ENCODE measurements around the gene FAM98C. TPM values are rescaled to one million over a fixed set of nuclear protein-coding genes. Genes with fewer than 3 reads are reported as not detected.

FAM98C gene
- total and polyA plus RNA-seq, 4 experiments from 2014 or later, result 18.2 to 53.8 (median 37.7) TPM

DNA sequence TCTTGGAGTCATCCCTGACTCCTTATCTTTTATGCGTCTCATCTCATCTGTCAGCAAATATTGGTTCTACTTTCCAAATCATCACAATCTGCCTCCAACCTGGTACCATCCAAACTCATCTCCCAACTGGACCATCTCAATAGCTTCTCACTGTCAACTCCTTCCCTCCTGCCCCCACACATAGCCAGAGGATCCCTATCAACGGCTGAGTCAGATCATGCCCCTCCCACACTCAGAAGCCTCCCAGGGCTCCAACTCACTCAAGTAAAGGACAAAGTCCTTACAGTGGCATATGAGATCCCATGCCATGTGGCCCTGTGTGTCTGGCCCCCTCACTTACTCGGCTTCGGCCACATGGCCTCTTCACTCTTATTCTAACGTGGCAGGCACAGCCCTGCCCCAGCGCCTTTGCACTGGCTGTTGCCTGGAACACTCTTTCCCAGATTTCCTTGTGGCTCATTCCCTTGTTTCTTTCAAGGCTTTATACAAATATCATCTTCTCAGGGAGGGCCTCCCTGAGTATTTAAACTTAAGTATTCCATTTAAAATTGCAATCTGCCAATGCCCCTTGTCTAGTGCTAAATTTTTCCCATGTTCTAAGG lies 10.1 kb upstream of the FAM98C start:
- Mint-ChIP-seq H3K4me1 (peaks cover 14 to 52% (median 32%) of the 10 kb centered on the region in 4 donors), H3K36me3 (peaks cover 0 to 4% of the 10 kb centered on the region in 2 donors), H3K27me3 (peaks cover 0 to 4% of the 10 kb centered on the region in 2 donors), H3K4me3 (peak overlapping the region in 1 of 8 donors; percentile 2), H3K9me3 (no peaks in the 10 kb centered on the region), H3K27ac (peak overlapping the region in 2 of 7 donors; percentile 17 to 43)
- Histone ChIP-seq H3K4me1 (ENCODE audit: insufficient read depth, low read length) (peaks cover 39% of the 10 kb centered on the region), H3K4me3 (ENCODE audit: low read length in 2 of 2) (no peak overlapping the region), H3K36me3 (ENCODE audit: insufficient read depth, low read length) (no peaks in the 10 kb centered on the region), H3K9me3 (ENCODE audit: control insufficient read depth in 1 of 2, low read length in 2 of 2) (no peaks in the 10 kb centered on the region), H3K27ac (ENCODE audit: low read depth, low read length) (no peak overlapping the region), H3K27me3 (ENCODE audit: insufficient read depth, low read length) (no peaks in the 10 kb centered on the region)
- intact Hi-C loops (cut with micrococcal nuclease), result no loop called here
- ChIA-PET CTCF (ENCODE audit: partially characterized antibody) (interaction anchor here (2.0 kb wide), 1 partner anchor 10 kb away, joined by 5 read pairs; the partner anchor contains the start of gene FAM98C), POLR2A (ENCODE audit: partially characterized antibody) (interaction anchor here (1.0 to 3.2 kb wide), 2 partner anchors 10 to 11 kb away, joined by 3 to 39 read pairs; partner anchors contain the start of gene FAM98C)
- no peak for DNase-seq

DNA sequence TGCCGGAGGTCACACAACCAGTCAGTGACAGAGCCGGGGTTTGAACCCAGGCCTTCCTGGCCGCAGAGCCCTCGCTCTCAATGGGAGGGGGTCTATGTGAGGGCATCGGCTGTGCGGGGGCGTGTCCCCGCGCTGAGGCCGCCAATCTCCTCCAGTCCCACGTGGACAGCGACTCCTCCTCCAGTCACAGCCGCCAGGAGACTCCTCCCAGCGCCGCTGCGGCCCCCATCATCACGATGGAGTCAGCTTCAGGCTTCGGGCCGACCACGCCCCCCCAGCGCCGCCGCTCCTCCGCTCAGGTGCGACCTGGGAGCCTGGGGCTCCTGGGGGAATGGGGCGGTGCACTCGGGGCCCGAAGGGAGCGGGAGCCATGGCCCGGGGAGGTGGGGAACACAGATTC lies 8.4 kb upstream of the FAM98C start:
- H3K4me3 ChIP-seq (ENCODE audit: low read length in 2 of 2), result peak overlapping the region; percentile 29 to 51
- Mint-ChIP-seq H3K36me3 (no peaks in the 10 kb centered on the region), H3K4me3 (peak overlapping the region; percentile 73 to 85 (median 80)), H3K27me3 (no peaks in the 10 kb centered on the region), H3K4me1 (peaks cover 8 to 42% (median 23%) of the 10 kb centered on the region in 4 donors), H3K9me3 (no peaks in the 10 kb centered on the region), H3K27ac (peak overlapping the region in 6 of 7 donors; percentile 32 to 89 (median 72))
- intact Hi-C loops (cut with micrococcal nuclease), result no loop called here
- no peaks in the 10 kb centered on the region for H3K27me3 ChIP-seq (ENCODE audit: insufficient read depth, low read length)
- ChIA-PET CTCF (ENCODE audit: partially characterized antibody) (interaction anchor here (1.9 to 2.2 kb wide), 2 partner anchors 9 to 20 kb away, joined by 4 to 14 read pairs; partner anchors contain the start of genes FAM98C and PSMD8), POLR2A (ENCODE audit: partially characterized antibody) (interaction anchor here (0.6 to 3.2 kb wide), 12 partner anchors 9 to 1013 kb away, joined by 3 to 39 read pairs (median 4); partner anchors contain the start of genes CATSPERG, FAM98C, MRPS12 and PSMD8)
- DNase-seq, result peak; percentile 53 to 78 (median 58)
- no peak overlapping the region for H3K27ac ChIP-seq (ENCODE audit: low read depth, low read length)
- peaks cover 24% of the 10 kb centered on the region for H3K4me1 ChIP-seq (ENCODE audit: insufficient read depth, low read length)
- no peaks in the 10 kb centered on the region for H3K9me3 ChIP-seq (ENCODE audit: control insufficient read depth in 1 of 2, low read length in 2 of 2)
- H3K36me3 ChIP-seq (ENCODE audit: insufficient read depth, low read length), result no peaks in the 10 kb centered on the region

DNA sequence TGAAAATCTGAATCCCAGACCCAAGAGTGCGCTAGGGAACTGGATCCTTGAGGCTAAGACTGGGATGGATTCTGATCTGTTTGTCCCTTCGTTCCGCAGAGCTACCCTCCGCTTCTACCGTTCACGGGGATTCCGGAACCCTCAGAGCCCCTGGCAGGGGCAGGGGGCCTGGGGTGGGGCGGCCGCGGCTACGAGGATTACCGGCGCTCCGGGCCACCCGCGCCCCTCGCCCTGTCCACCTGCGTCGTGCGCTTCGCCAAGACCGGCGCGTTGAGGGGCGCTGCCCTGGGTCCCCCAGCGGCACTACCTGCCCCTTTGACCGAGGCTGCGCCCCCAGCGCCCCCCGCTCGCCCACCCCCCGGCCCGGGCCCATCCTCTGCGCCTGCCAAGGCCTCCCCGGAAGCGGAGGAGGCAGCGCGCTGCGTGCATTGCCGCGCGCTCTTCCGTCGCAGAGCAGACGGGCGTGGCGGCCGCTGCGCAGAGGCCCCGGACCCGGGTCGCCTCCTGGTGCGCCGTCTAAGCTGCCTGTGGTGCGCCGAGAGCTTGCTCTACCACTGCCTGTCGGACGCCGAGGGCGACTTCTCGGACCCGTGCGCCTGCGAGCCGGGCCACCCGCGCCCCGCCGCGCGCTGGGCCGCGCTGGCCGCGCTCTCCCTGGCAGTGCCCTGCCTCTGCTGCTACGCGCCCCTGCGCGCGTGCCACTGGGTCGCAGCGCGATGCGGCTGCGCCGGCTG lies 7.3 kb upstream of the FAM98C start:
- intact Hi-C loops (cut with micrococcal nuclease), result no loop called here
- DNase-seq, result peak in 4 of 5 donors; percentile 48 to 63 (median 58)
- Histone ChIP-seq H3K27me3 (ENCODE audit: insufficient read depth, low read length) (no peaks in the 10 kb centered on the region), H3K4me1 (ENCODE audit: insufficient read depth, low read length) (peaks cover 24% of the 10 kb centered on the region), H3K4me3 (ENCODE audit: low read length in 2 of 2) (peak overlapping the region; percentile 29 to 51), H3K9me3 (ENCODE audit: control insufficient read depth in 1 of 2, low read length in 2 of 2) (no peaks in the 10 kb centered on the region), H3K36me3 (ENCODE audit: insufficient read depth, low read length) (no peaks in the 10 kb centered on the region), H3K27ac (ENCODE audit: low read depth, low read length) (peak overlapping the region; percentile 3)
- Mint-ChIP-seq H3K4me3 (peak overlapping the region; percentile 70 to 85 (median 80)), H3K9me3 (no peaks in the 10 kb centered on the region), H3K27me3 (no peaks in the 10 kb centered on the region), H3K4me1 (peaks cover 7 to 36% (median 21%) of the 10 kb centered on the region in 4 donors), H3K36me3 (no peaks in the 10 kb centered on the region), H3K27ac (peak overlapping the region; percentile 32 to 89 (median 81))
- CTCF ChIA-PET (ENCODE audit: partially characterized antibody), result interaction anchor here (1.9 to 2.2 kb wide), 2 partner anchors 8 to 21 kb away, joined by 4 to 14 read pairs; partner anchors contain the start of genes FAM98C and PSMD8
- POLR2A ChIA-PET (ENCODE audit: partially characterized antibody), result interaction anchor here (1.0 to 3.2 kb wide), 16 partner anchors 8 to 939 kb away, joined by 3 to 39 read pairs (median 5); partner anchors contain the start of genes ACTN4, EIF3K, FAM98C and GGN

DNA sequence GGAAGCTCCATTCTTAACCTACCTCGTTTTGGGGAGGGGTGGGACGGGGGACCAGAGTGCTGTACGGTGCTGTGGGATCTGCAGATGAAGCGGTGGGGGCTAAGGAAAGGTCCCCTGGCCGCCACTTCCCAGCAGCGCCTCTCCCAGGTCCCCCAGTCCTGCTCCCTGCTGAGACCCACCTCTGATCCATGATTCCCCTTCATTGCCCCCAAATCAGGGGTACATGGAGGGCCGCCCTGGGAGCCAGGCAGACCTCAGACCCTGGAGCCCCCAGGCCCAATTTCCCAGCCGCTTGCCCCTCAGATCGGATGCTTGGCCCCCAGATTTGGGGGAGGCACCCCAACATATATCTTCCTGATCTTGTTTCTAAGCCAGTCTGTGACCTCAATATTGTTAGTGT lies 3.8 kb upstream of the FAM98C start:
- H3K27me3 ChIP-seq (ENCODE audit: insufficient read depth, low read length), result no peaks in the 10 kb centered on the region
- H3K27ac ChIP-seq (ENCODE audit: low read depth, low read length), result no peak overlapping the region
- intact Hi-C loops (cut with micrococcal nuclease), result no loop called here
- peaks cover 27% of the 10 kb centered on the region for H3K4me1 ChIP-seq (ENCODE audit: insufficient read depth, low read length)
- no peak for DNase-seq
- POLR2A ChIA-PET (ENCODE audit: partially characterized antibody), result no interaction called here
- no peaks in the 10 kb centered on the region for H3K9me3 Mint-ChIP-seq
- no peak overlapping the region for H3K4me3 ChIP-seq (ENCODE audit: low read length in 2 of 2)
- CTCF ChIA-PET (ENCODE audit: partially characterized antibody), result no interaction called here
- no peaks in the 10 kb centered on the region for H3K9me3 ChIP-seq (ENCODE audit: control insufficient read depth in 1 of 2, low read length in 2 of 2)
- H3K36me3 Mint-ChIP-seq, result peaks cover 0 to 4% of the 10 kb centered on the region in 2 donors
- H3K27me3 Mint-ChIP-seq, result no peaks in the 10 kb centered on the region
- no peak overlapping the region for H3K4me3 Mint-ChIP-seq
- no peaks in the 10 kb centered on the region for H3K36me3 ChIP-seq (ENCODE audit: insufficient read depth, low read length)
- no peak overlapping the region for H3K27ac Mint-ChIP-seq
- H3K4me1 Mint-ChIP-seq, result peaks cover 12 to 37% (median 22%) of the 10 kb centered on the region in 4 donors

DNA sequence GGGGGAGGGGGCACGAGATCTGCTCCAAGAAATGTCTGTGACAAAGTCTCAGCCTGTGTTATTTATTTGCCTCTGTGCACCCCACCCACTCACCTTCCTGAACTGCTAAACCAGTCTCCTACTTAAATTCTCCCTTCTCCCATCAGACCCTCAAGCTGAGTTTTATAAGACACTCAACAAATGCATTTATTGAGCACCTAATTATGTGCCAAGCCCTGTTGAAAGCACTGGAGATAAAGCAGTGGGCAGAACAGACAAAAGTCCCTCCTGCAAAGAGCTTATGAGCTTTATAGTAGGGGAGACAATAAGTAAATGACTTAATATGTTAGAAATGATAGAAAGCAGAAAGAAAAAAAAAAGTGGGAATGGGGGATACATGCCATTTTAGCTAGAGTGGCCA lies 3.4 kb upstream of the FAM98C start:
- H3K4me3 ChIP-seq (ENCODE audit: low read length in 2 of 2), result no peak overlapping the region
- no peak overlapping the region for H3K27ac ChIP-seq (ENCODE audit: low read depth, low read length)
- no peaks in the 10 kb centered on the region for H3K27me3 ChIP-seq (ENCODE audit: insufficient read depth, low read length)
- ChIA-PET CTCF (ENCODE audit: partially characterized antibody) (interaction anchor here (1.5 kb wide), 1 partner anchor 531 kb away, joined by 8 read pairs; the partner anchor contains the start of genes MRPS12 and SARS2), POLR2A (ENCODE audit: partially characterized antibody) (interaction anchor here (0.6 to 1.3 kb wide), 2 partner anchors 12 to 370 kb away, joined by 3 to 5 read pairs; partner anchors contain the start of gene GGN)
- intact Hi-C loops (cut with micrococcal nuclease), result no loop called here
- Mint-ChIP-seq H3K4me1 (peaks cover 13 to 36% (median 22%) of the 10 kb centered on the region in 4 donors), H3K36me3 (peaks cover 0 to 4% of the 10 kb centered on the region in 2 donors), H3K27me3 (no peaks in the 10 kb centered on the region), H3K4me3 (no peak overlapping the region), H3K9me3 (no peaks in the 10 kb centered on the region), H3K27ac (peak overlapping the region in 1 of 7 donors; percentile 58)
- H3K36me3 ChIP-seq (ENCODE audit: insufficient read depth, low read length), result no peaks in the 10 kb centered on the region
- peaks cover 27% of the 10 kb centered on the region for H3K4me1 ChIP-seq (ENCODE audit: insufficient read depth, low read length)
- no peak for DNase-seq
- H3K9me3 ChIP-seq (ENCODE audit: control insufficient read depth in 1 of 2, low read length in 2 of 2), result no peaks in the 10 kb centered on the region

DNA sequence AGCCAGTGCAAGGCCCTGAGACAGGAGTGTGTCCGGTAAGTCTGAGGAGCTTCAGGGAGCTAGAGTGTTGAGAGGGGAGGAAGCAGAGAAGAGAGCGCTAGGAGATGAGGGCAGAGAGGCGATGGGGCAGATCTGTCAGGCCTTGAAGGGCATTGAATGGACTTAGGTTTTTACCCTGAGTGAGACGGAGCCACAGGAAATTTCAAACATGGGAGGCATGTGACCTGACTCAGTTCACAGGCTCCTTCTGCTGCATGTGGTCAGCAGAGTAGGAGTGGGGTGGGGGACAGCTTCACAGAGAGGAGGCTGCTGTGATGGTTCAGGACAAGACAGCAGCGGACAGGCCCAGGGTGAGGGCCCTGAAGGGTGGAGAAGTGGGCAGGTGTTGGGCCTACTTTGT lies 2.5 kb upstream of the FAM98C start:
- DNase-seq, result no peak
- Mint-ChIP-seq H3K9me3 (no peaks in the 10 kb centered on the region), H3K4me1 (peaks cover 8 to 30% (median 21%) of the 10 kb centered on the region in 4 donors), H3K27me3 (no peaks in the 10 kb centered on the region), H3K27ac (peak overlapping the region in 4 of 7 donors; percentile 13 to 73 (median 58)), H3K36me3 (peaks cover 0 to 7% of the 10 kb centered on the region in 2 donors), H3K4me3 (peak overlapping the region in 1 of 8 donors; percentile 1)
- Histone ChIP-seq H3K9me3 (ENCODE audit: control insufficient read depth in 1 of 2, low read length in 2 of 2) (no peaks in the 10 kb centered on the region), H3K27ac (ENCODE audit: low read depth, low read length) (no peak overlapping the region), H3K36me3 (ENCODE audit: insufficient read depth, low read length) (no peaks in the 10 kb centered on the region), H3K27me3 (ENCODE audit: insufficient read depth, low read length) (no peaks in the 10 kb centered on the region), H3K4me3 (ENCODE audit: low read length in 2 of 2) (no peak overlapping the region), H3K4me1 (ENCODE audit: insufficient read depth, low read length) (peaks cover 26% of the 10 kb centered on the region)
- intact Hi-C loops (cut with micrococcal nuclease), result loop anchor here (5.0 kb wide), 1 partner anchor 332 kb away; no protein-coding TSS in a partner anchor
- POLR2A ChIA-PET (ENCODE audit: partially characterized antibody), result interaction anchor here (0.6 to 1.3 kb wide), 2 partner anchors 13 to 369 kb away, joined by 3 to 5 read pairs; partner anchors contain the start of gene GGN
- CTCF ChIA-PET (ENCODE audit: partially characterized antibody), result interaction anchor here (1.5 kb wide), 1 partner anchor 530 kb away, joined by 8 read pairs; the partner anchor contains the start of genes MRPS12 and SARS2

All from CD4-positive, alpha-beta memory T cell (primary cell).